ENCODE data around the gene DRC1. TPM values are rescaled to one million over a fixed set of nuclear protein-coding genes. Genes with fewer than 3 reads are reported as not detected.

DRC1 gene
- total and polyA plus RNA-seq, 2 of the 13 experiments (the other 11 are each of a cell fraction or from before 2014, with no cell fraction given) = 0.07 TPM; not detected in 1

DNA sequence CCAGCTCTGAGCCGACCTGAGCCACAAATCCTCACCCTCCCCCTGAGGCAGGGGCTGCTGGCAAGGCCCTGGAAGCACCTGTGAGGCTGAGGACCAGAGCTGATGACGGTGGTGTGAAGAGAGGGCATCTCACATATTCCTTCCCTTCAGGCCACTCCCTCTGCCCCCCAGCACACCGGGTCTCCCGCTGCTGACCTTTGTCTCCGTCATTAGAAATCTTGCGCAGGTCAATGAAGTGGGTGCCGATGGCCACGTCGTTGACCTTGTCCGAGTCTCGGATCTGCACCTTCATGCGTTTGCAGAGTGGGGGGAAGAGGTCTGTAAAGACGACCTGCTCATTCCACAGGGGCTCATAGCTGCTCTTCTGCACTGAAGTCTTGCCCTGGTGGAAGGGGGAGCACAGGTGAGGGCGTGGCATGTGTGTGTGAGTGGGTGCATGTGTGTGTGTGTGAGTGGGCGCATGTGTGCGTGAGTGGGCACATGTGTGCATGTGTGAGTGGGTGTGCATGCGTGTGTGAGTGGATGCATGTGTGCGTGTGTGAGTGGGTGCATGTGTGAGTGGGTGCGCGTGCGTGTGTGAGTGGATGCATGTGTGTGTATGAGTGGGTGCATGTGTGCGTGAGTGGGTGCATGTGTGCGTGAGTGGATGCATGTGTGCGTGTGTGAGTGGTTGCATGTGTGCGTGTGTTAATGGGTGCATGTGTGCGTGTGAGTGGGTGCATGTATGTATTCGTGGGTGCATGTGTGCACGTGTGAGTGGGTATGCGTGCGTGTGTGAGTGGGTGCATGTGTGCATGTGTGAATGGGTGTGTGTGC is 80.7 kb downstream of the DRC1 start:
- POLR2A ChIA-PET = no interaction called here
- TF ChIP-seq AHR (CRISPR knock-in tag; IDR thresholded peaks at IDR 0.05) = no peak
- TF ChIP-seq ZNF383 (CRISPR knock-in tag; IDR thresholded peaks at IDR 0.05; ENCODE audit: borderline replicate concordance) = no peak
- TF ChIP-seq ARNT (IDR thresholded peaks at IDR 0.05) = no peak
- TF ChIP-seq ZNF207 (IDR thresholded peaks at IDR 0.05; ENCODE audit: borderline replicate concordance) = 0 out of 2 replicates have a peak, but pooled peaks have one; percentile 50
- TF ChIP-seq CHD4 (IDR thresholded peaks at IDR 0.05; ENCODE audit: borderline replicate concordance, low read length) = no peak
- TF ChIP-seq, protein P1, sequence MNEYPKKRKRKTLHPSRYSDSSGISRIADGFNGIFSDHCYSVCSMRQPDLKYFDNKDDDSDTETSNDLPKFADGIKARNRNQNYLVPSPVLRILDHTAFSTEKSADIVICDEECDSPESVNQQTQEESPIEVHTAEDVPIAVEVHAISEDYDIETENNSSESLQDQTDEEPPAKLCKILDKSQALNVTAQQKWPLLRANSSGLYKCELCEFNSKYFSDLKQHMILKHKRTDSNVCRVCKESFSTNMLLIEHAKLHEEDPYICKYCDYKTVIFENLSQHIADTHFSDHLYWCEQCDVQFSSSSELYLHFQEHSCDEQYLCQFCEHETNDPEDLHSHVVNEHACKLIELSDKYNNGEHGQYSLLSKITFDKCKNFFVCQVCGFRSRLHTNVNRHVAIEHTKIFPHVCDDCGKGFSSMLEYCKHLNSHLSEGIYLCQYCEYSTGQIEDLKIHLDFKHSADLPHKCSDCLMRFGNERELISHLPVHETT (CRISPR knock-in tag; conservative IDR thresholded peaks at IDR 0.05) = no peak
- TF ChIP-seq ADNP (CRISPR knock-in tag; IDR thresholded peaks at IDR 0.05) = no peak
- TF ChIP-seq, protein P2, sequence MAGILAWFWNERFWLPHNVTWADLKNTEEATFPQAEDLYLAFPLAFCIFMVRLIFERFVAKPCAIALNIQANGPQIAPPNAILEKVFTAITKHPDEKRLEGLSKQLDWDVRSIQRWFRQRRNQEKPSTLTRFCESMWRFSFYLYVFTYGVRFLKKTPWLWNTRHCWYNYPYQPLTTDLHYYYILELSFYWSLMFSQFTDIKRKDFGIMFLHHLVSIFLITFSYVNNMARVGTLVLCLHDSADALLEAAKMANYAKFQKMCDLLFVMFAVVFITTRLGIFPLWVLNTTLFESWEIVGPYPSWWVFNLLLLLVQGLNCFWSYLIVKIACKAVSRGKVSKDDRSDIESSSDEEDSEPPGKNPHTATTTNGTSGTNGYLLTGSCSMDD (CRISPR knock-in tag; IDR thresholded peaks at IDR 0.05) = no peak
- TF ChIP-seq ATF7 (IDR thresholded peaks at IDR 0.05) = 0 out of 2 replicates have a peak, but pooled peaks have one; percentile 1
- TF ChIP-seq ATF7 (CRISPR knock-in tag; IDR thresholded peaks at IDR 0.05) = no peak
- no peak for TF ChIP-seq ESRRA (CRISPR knock-in tag; IDR thresholded peaks at IDR 0.05; ENCODE audit: low read depth)
- TF ChIP-seq, protein P3, sequence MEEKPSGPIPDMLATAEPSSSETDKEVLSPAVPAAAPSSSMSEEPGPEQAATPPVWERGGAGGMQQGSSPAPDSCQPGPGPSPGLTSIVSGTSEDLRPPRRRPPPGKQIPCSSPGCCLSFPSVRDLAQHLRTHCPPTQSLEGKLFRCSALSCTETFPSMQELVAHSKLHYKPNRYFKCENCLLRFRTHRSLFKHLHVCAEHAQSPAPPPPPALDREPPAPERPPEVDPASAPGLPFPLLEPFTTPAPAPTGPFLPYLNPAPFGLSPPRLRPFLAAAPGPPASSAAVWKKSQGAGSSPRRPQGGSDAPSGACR (CRISPR knock-in tag; IDR thresholded peaks at IDR 0.05) = no peak
- no peak for TF ChIP-seq HIC2 (CRISPR knock-in tag; IDR thresholded peaks at IDR 0.05; ENCODE audit: low read depth)
- TF ChIP-seq ZNF230 (CRISPR knock-in tag; IDR thresholded peaks at IDR 0.05) = no peak
- no peak for TF ChIP-seq TCF12 (IDR thresholded peaks at IDR 0.05)
- TF ChIP-seq TCF12 (CRISPR knock-in tag; IDR thresholded peaks at IDR 0.05) = no peak
- no peak for TF ChIP-seq PPARG (CRISPR knock-in tag; conservative IDR thresholded peaks at IDR 0.05)
- TF ChIP-seq CBFB (CRISPR knock-in tag; IDR thresholded peaks at IDR 0.05) = no peak
- TF ChIP-seq GATAD2A (CRISPR knock-in tag; IDR thresholded peaks at IDR 0.05) = no peak
- peak; percentile 98 for TF ChIP-seq MNT (IDR thresholded peaks at IDR 0.05)
- TF ChIP-seq KDM5B (CRISPR knock-in tag; IDR thresholded peaks at IDR 0.05; ENCODE audit: borderline replicate concordance) = no peak

More for the DNA sequence above, 80.7 kb downstream of the DRC1 start:
- in situ Hi-C loops (cut with HindIII; ENCODE audit: extremely low pct_ligation_motif_present, low pct_unique_long_range_greater_than_20kb) = no loop called here
- Histone ChIP-seq H3K79me2 (ENCODE audit: insufficient read depth, low read length) (no peaks in the 10 kb centered on the region), H3K36me3 (replicated peaks in 1 of 2; ENCODE audit: control insufficient read depth in 1 of 2, insufficient read depth in 2 of 2, low read length in 2 of 2) (no peaks in the 10 kb centered on the region), H3K4me2 (ENCODE audit: low read depth, low read length) (no peak overlapping the region), H3K27ac (ENCODE audit: extremely low read length, insufficient read depth, low read length) (no peak overlapping the region), H3K27me3 (ENCODE audit: control insufficient read depth in 1 of 2, insufficient read depth in 2 of 2, low read length in 2 of 2) (peaks cover 0 to 38% of the 10 kb centered on the region in 2 experiments; a peak in 3 of 5 replicates), H2AFZ (ENCODE audit: low read length) (no peak overlapping the region), H3K9ac (ENCODE audit: insufficient read depth, low read depth, low read length) (no peak overlapping the region), H3K4me3 (replicated peaks in 1 of 3; ENCODE audit: insufficient read depth in 1 of 3, low read depth in 2 of 3, low read length in 3 of 3) (no peak overlapping the region), H4K20me1 (ENCODE audit: insufficient read depth, low read length) (no peaks in the 10 kb centered on the region), H3K9me3 (ENCODE audit: low read length) (no peaks in the 10 kb centered on the region), H3K4me1 (ENCODE audit: insufficient read depth, low read length) (peaks cover 40% of the 10 kb centered on the region)
- no TSS peak for BruUV-seq (replicated peaks)
- FAIRE-seq (no peak), DNase-seq (ENCODE audit: low spot score) (no peak), ATAC-seq (no peak)
- CTCF ChIA-PET (ENCODE audit: low intra/inter-chr PET ratio, low total read pairs) = no interaction called here
- intact Hi-C loops (cut with micrococcal nuclease; ENCODE audit: unreplicated experiment) = no loop called here
- 49% methylated on average over 30 of the region's 30 CpGs for WGBS (ENCODE audit: low lambda C conversion rate)
